Activated naive CD8-positive, alpha-beta T cell treated with anti-CD3 and anti-CD28 coated beads for 36 hours (primary cell): ENCODE measurements around the gene ZNF518B. TPM values are rescaled to one million over a fixed set of nuclear protein-coding genes. Genes with fewer than 3 reads are reported as not detected.
A peak's percentile ranks its signal among the peaks of the same experiment; 100 is the strongest.

Experiments
- DNase-seq: peaks from one replicate; pipeline ENCODE4 v3.0.0; 2021
- H3K27ac Mint-ChIP-seq: one replicate; pipeline ENCODE4 v1.8.0; 2022; ENCODE audit warnings: mild to moderate bottlenecking, moderate library complexity, mixed read lengths
- H3K27me3 Mint-ChIP-seq: one replicate; pipeline ENCODE4 v1.8.0; 2022; ENCODE audit warnings: mild to moderate bottlenecking, mixed read lengths
- H3K36me3 Mint-ChIP-seq: one replicate; pipeline ENCODE4 v1.8.0; 2021; ENCODE audit warnings: mild to moderate bottlenecking, mixed read lengths
- H3K4me1 Mint-ChIP-seq: one replicate; pipeline ENCODE4 v1.8.0; 2021; ENCODE audit warnings: mixed read lengths
- H3K4me3 Mint-ChIP-seq: one replicate; pipeline ENCODE4 v1.8.0; 2022; ENCODE audit warnings: mild to moderate bottlenecking, moderate library complexity, mixed read lengths
- H3K9me3 Mint-ChIP-seq: one replicate; pipeline ENCODE4 v1.8.0; 2022; ENCODE audit warnings: mixed read lengths
- total RNA-seq, 2 experiments: library from RNA; stranded (reverse); gene quantifications; one replicate each; pipeline ENCODE4 v1.2.3, GENCODE V29; 2021

Gene ZNF518B, protein sequence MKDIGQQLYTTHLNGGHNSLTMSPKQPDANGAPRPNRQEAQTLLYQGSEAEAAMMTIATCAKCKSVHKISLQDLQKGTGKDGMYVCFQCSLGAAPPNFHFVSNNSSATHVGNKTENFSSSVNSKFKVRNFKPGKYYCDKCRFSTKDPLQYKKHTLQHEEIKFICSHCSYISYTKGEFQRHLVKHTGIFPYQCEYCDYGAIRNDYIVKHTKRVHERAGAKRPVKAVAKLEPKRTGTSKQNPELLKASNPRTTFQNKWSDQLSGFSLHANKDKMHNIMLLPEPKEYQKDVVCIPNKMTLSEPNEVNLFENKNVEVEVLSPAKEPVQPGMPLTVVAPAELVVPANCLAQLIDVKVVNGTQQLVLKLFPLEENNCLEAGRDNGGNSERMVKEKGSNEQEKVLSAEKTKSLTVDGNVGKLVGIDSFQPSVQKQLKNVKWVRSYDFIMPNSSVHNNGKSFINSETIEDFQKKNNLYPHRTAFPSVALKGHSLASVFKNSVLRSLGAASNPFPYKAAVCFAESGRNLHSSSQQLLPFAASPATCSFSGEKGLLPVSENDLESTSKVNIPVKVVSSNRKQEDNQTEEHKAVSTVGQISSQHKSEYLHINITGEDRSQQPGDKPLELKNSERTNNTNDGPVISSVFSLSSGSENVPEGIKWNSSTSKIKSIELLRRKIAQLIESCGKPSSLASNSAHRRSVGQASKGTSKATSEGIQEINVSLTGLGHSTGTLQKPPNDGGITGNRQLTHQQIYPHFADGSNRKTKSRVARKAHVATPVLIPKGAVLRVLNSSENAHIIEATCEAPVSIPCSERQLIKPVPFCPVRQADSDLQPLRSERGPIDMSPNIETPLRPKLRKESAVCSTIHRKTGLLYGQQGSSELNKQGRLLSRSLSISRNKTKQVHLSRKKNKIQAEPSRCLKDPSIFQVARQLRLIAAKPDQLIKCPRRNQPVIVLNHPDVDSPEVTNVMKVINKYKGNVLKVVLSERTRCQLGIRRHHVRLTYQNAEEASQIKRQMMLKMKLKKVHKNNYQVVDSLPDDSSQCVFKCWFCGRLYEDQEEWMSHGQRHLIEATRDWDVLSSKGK
- 10 to 100 TPM; 14.1 to 18.0 TPM for total RNA-seq

DNA sequence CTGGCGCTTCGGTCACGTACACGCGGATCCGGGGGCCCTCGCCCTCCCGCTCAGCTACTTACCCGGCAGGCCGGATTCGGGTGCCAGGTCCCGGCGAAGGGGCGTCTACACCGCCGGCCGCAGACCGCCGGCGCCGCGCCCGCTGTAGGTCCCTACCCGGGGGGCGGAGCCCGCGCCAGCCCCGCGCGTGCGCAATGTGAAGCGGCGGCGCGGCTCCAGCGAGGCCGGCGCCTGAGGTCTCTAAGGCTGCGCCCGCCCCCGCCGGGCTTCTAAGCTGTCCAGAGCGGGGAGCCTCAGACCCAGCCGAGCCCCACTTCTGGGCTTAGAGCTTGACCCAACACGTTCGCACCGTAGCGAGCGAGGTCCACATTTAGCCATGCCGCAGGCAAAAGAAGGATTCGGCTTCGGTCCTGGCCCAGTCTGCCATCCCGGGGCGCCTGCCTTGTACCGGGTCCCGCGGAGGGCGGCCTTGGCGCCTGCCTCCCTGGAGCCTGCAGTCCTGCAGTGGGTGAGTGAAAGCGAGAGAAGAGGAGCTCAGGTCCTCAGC is at the start of gene ZNF518B:
ZNF518B (minus strand) TSS at position 172 of the 547 bp plus-strand sequence. CDS start 11,098 bp downstream, outside the sequence.
- Mint-ChIP-seq H3K27me3 (peaks cover 14% of the 10 kb centered on the region), H3K4me3 (peak within 1 kb of the TSS; percentile 93), H3K36me3 (peaks cover 47% of the 10 kb centered on the region), H3K9me3 (peaks cover 4% of the 10 kb centered on the region), H3K4me1 (peaks cover 25% of the 10 kb centered on the region), H3K27ac (peak within 1 kb of the TSS; percentile 90)
- peak; percentile 87 for DNase-seq

DNA sequence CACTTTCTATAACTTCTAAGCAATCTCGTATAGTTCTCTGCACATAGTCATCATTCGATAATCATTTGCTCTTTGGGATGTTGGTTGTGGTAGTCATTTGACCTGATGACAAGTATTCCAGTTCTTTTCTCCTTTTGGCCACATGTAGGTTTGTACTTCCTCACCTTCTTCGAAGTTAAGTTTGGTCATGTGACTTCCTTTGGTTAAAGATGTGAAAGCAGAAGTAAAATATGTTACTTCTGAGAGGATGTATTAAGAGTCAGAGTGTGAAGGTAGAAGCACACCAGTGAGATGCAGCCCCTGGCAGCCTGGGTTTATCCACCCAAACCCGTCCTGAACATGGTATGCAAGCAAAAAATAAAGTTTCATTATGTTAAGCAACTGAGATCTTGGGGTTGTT is 48.9 kb upstream of the ZNF518B start:
- DNase-seq = no peak
- H3K36me3 Mint-ChIP-seq = peaks cover 3% of the 10 kb centered on the region
- peaks cover 2% of the 10 kb centered on the region for H3K4me1 Mint-ChIP-seq
- no peaks in the 10 kb centered on the region for H3K27me3 Mint-ChIP-seq
- no peak overlapping the region for H3K4me3 Mint-ChIP-seq
- no peak overlapping the region for H3K27ac Mint-ChIP-seq
- peaks cover 6% of the 10 kb centered on the region for H3K9me3 Mint-ChIP-seq

DNA sequence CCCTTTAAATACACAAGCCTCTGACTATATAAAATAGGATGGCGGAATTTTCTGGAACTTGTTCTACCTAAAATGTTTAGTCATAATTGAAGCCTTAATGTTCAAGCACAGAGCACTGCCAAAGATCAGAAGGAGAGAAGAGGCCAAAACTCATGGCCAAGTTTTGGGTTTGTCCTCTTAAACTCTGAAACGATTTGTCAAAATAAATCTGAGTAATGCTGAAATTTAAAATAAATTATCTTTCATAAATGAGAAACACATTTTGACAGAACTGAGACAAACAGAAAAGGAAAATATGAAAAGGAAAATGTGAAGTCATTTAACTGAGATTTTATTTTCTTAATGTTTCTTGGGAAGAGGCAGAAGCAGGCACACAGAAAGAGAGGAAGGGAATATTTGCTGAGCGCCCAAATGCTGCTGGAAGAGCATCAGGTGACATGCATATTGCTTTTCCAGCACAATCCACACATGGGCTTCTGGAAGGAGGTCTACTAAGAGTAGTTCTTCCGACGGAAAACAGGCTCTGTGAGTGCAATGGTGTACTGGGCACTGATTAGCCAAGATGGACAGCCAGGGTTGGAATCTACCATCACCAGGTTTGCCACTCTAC is 47.4 kb upstream of the ZNF518B start:
- Mint-ChIP-seq H3K4me3 (no peak overlapping the region), H3K9me3 (peaks cover 6% of the 10 kb centered on the region), H3K27ac (no peak overlapping the region), H3K27me3 (peaks cover 5% of the 10 kb centered on the region), H3K4me1 (peaks cover 2% of the 10 kb centered on the region), H3K36me3 (peaks cover 3% of the 10 kb centered on the region)
- DNase-seq = no peak

DNA sequence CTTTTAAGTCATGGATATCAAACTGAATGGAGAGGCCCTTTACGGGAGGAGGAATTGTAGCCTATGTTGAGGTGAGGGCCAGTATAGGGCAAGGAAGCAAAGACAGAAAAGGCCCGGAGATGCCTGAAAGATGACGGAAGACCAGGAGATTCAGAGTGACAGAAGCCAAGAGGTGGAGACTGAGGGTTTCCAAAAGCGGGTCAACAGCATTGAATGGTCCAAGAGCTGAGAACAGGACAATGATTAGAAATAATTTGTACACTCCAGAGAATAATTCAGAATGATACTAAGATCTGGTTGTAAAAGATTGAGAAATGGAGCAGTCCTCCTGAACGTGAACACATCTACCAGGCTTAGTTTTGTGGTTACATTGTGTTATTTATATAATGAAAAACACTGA is 45.5 kb upstream of the ZNF518B start:
- Mint-ChIP-seq H3K4me3 (no peak overlapping the region), H3K4me1 (peaks cover 2% of the 10 kb centered on the region), H3K27ac (no peak overlapping the region), H3K36me3 (peaks cover 3% of the 10 kb centered on the region), H3K27me3 (peaks cover 5% of the 10 kb centered on the region), H3K9me3 (peaks cover 6% of the 10 kb centered on the region)
- no peak for DNase-seq

DNA sequence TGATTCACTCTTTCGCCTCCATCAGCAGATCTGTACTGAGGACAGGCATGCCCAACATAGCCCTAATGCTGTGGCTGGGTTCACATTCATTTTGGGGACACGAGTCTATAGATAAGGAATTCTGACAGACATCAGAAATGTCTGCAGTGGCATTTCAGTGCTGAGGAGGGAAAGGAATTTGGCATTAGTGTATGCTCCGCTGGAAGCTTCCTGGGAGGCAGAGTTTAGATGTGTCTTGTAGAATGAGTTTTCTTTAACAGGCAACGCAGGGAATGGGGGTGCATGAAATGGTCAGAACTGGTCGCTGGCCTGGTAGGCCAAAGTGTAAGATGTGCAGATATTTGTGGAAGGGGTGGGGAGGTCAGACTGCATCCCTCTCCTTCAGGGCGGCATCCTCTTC is 43.5 kb upstream of the ZNF518B start:
- Mint-ChIP-seq H3K4me1 (no peaks in the 10 kb centered on the region), H3K36me3 (no peaks in the 10 kb centered on the region)

DNA sequence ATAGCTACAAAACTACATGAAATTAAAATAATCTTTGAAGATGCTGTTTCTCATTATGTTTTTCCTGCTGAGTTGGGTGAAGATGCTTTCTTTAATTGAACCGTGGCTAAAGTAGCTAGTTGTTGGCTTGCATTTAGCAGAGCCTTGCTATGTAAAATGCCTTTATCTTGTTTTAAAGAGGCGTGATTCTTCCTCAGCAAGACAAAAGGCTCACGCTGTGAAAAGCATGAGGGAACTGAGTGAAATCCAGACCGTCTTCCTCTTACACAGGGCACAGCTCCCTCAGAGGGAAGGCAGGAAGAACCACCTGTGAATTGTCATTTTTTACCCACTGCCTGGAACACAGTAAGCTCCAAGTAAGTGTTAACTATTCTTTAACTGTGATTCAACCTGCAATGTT is 39.0 kb upstream of the ZNF518B start:
- no peak for DNase-seq
- Mint-ChIP-seq H3K27ac (no peak overlapping the region), H3K36me3 (no peaks in the 10 kb centered on the region), H3K9me3 (no peaks in the 10 kb centered on the region), H3K4me1 (no peaks in the 10 kb centered on the region), H3K4me3 (no peak overlapping the region), H3K27me3 (peaks cover 5% of the 10 kb centered on the region)

More for the DNA sequence above, 43.5 kb upstream of the ZNF518B start:
- DNase-seq = no peak
- Mint-ChIP-seq H3K4me3 (no peak overlapping the region), H3K27me3 (peaks cover 5% of the 10 kb centered on the region), H3K9me3 (no peaks in the 10 kb centered on the region), H3K27ac (no peak overlapping the region)

DNA sequence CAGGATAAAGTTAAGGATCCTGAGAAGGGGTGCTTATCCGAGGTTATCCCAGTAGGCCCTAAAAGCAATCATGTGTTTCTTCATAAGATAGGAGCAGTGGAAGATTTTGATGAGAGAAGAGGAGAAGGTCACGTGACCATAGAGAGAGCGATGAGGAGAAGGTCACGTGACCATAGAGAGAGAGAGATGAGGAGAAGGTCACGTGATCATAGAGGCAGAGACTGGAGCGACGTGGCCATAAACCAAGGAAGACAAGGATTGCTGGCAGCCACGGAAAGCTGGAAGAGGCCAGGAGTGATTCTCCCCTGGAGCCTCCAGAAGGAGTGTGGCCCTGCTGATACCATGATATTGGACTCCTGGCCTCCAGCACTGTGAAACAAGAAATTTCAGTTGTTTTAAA is 38.4 kb upstream of the ZNF518B start:
- Mint-ChIP-seq H3K27me3 (peaks cover 2% of the 10 kb centered on the region), H3K4me3 (no peak overlapping the region), H3K9me3 (no peaks in the 10 kb centered on the region), H3K36me3 (no peaks in the 10 kb centered on the region), H3K4me1 (no peaks in the 10 kb centered on the region), H3K27ac (no peak overlapping the region)
- no peak for DNase-seq

DNA sequence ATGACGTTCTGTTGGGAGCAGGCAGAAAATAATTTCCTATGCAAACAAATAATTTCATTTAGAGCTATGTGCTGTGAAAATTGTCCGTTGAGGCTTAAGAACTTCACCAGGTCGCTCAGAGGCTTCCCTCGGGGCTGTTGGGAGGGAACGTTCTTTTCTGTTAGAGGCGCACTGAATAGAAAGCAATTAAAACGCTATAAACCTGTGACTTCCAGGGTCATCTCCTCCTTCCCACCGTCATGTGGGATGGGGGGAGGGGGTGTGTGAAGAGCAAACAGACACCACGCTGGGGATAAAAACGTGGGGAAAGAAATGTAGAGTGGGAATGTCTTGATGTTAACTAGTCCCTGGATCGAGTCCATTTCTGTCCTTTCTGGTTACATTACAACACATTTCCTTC is 35.2 kb upstream of the ZNF518B start:
- Mint-ChIP-seq H3K4me3 (no peak overlapping the region), H3K36me3 (no peaks in the 10 kb centered on the region), H3K27me3 (peaks cover 4% of the 10 kb centered on the region), H3K4me1 (no peaks in the 10 kb centered on the region), H3K9me3 (no peaks in the 10 kb centered on the region), H3K27ac (no peak overlapping the region)
- no peak for DNase-seq

DNA sequence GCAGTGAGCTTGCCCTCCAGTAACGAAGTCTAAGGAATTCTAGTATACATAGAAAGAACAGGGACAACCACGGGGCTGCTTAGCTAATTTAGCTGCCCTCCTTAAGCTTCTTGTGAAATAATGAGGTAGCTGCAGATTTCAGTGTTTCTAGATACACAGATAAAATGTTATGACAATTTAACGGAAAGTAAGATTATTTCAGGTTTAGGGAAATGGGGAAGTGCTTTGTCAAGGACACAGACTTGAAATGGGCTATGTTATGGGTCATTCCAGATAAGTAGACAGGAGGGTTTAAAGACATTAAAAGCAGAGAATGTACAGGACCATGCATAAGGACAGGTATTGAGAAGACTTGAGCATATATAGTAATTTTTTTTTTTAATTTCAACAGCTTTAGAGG is 34.2 kb upstream of the ZNF518B start:
- Mint-ChIP-seq H3K27me3 (peaks cover 4% of the 10 kb centered on the region), H3K27ac (no peak overlapping the region), H3K4me3 (no peak overlapping the region), H3K4me1 (no peaks in the 10 kb centered on the region), H3K36me3 (no peaks in the 10 kb centered on the region), H3K9me3 (no peaks in the 10 kb centered on the region)
- DNase-seq = no peak

DNA sequence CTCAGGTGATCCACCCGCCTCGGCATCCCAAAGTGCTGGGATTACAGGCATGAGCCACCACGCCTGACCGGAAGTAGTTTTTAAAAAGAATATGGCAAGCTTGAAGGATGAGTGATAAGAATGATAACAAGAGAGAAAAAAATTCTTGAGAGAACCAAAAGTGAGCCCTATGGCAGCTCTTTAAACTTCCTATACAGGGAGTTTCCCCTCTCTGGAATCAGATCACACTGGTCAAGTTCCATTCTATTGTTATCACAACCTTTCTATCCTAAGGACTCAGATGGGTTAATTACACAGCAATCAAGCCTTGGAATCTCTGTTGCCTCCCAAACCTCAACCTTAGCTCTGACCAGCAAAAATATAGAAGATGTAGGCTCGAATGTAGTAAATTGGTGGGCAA is 33.8 kb upstream of the ZNF518B start:
- Mint-ChIP-seq H3K27ac (no peak overlapping the region), H3K4me1 (no peaks in the 10 kb centered on the region), H3K9me3 (no peaks in the 10 kb centered on the region), H3K4me3 (no peak overlapping the region), H3K36me3 (no peaks in the 10 kb centered on the region), H3K27me3 (peaks cover 4% of the 10 kb centered on the region)
- no peak for DNase-seq

DNA sequence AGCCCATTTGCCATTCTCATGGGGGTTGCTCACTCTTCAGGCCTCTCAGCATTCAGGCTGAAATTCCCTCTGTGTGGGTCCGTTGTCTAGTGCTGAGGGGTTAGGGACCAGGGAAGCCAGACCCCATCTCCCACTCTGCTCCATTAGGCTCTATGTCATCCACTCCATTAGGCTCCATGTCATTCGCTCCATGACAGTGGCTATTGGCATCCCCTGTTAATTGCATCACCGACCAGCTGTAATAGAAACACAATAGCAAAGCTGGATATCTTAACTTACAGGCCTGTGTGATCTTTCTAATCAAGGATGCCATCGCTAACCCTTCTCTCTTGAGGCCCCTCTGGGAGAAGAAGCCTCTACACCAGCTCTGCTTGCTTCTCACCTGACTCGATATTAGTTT is 25.7 kb upstream of the ZNF518B start:
- H3K9me3 Mint-ChIP-seq = no peaks in the 10 kb centered on the region
- H3K36me3 Mint-ChIP-seq = no peaks in the 10 kb centered on the region
- no peaks in the 10 kb centered on the region for H3K27me3 Mint-ChIP-seq
- H3K4me1 Mint-ChIP-seq = no peaks in the 10 kb centered on the region
- DNase-seq = no peak
- H3K4me3 Mint-ChIP-seq = no peak overlapping the region
- no peak overlapping the region for H3K27ac Mint-ChIP-seq

DNA sequence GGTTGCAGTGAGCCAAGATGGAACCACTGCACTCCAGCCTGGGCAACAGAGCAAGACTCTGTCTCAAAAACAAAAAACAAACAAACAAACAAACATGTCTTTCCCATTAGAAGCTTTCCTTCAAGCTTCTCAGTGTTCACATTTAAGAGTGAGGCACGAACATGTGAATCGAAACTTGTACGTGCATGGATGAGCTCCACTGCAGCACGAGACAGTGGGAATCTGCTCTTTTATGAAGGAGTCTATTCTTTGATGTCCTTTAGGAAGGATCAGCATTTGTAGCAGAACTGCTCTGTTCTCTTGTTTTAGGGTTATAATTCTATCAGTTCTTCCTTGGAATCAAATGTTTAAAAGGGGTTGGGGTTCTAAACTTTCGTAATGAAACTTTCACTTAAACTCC is 23.4 kb upstream of the ZNF518B start:
- no peak overlapping the region for H3K27ac Mint-ChIP-seq

DNA sequence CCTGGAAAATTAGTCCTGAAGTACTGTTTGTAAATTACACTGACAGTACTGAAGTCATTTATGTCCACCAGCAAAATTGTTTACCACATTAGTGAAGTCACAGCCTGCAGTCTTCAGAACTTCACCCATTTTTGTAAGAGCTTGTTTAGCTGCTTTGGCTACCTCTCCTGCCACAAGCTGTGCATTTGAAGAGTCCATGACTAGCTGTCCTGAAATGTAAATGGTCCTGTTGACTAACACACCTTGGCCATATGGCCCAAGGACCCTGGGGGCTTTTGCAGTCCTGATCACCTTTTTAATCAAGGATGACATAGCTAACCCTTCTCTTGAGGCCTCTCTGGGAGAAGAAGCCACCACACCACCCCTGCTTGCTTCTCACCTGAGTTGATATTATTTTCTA is 21.4 kb upstream of the ZNF518B start:
- DNase-seq = no peak
- Mint-ChIP-seq H3K27ac (no peak overlapping the region), H3K27me3 (no peaks in the 10 kb centered on the region), H3K4me3 (no peak overlapping the region), H3K36me3 (no peaks in the 10 kb centered on the region), H3K4me1 (no peaks in the 10 kb centered on the region), H3K9me3 (no peaks in the 10 kb centered on the region)

More for the DNA sequence above, 23.4 kb upstream of the ZNF518B start:
- H3K9me3 Mint-ChIP-seq = no peaks in the 10 kb centered on the region
- H3K4me3 Mint-ChIP-seq = no peak overlapping the region
- H3K27me3 Mint-ChIP-seq = no peaks in the 10 kb centered on the region
- DNase-seq = no peak
- H3K4me1 Mint-ChIP-seq = no peaks in the 10 kb centered on the region
- no peaks in the 10 kb centered on the region for H3K36me3 Mint-ChIP-seq

DNA sequence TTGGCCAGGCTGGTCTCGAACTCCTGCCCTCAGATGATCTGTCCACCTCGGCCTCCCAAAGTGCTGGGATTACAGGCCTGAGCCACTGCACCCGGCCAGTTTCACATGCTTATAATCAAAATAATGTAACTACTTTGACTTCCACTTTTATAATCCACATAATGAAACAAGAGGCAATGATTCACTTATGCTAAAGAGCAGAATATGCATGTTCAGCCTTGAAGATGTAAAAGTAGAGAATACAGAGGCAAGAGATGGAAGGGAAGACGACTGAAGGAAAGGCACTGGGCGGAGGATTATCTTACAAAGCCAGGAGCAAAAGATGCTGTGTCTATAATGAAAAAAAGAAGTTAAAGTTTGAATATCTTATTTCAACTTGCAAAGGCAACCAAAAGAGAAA is 13.3 kb upstream of the ZNF518B start:
- no peak for DNase-seq
- no peak overlapping the region for H3K4me3 Mint-ChIP-seq
- H3K4me1 Mint-ChIP-seq = no peaks in the 10 kb centered on the region
- H3K27me3 Mint-ChIP-seq = peaks cover 10% of the 10 kb centered on the region
- H3K27ac Mint-ChIP-seq = no peak overlapping the region
- H3K36me3 Mint-ChIP-seq = no peaks in the 10 kb centered on the region
- no peaks in the 10 kb centered on the region for H3K9me3 Mint-ChIP-seq

DNA sequence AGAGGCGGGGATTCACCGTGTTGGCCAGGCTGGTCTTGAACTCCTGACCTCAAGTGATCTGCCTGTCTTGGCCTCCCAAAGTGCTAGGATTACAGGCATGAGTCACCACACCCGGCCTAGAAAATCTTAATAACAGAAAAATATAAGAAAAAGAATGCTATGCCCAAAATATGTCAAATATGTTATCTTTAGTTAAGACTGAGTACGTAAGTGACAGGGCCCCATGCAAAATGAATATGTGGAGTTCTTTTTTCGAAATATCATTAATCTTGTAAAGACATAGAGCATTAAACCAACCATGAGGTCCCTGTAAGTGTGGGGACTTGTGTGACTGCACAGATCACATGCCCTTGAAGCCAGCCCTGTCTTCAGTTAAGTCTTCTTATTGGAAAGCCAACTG is 8.9 kb upstream of the ZNF518B start:
- no peaks in the 10 kb centered on the region for H3K36me3 Mint-ChIP-seq
- H3K27ac Mint-ChIP-seq = no peak overlapping the region
- no peak overlapping the region for H3K4me3 Mint-ChIP-seq
- peaks cover 39% of the 10 kb centered on the region for H3K27me3 Mint-ChIP-seq
- H3K4me1 Mint-ChIP-seq = peaks cover 2% of the 10 kb centered on the region
- DNase-seq = no peak
- H3K9me3 Mint-ChIP-seq = no peaks in the 10 kb centered on the region
